Measurements from ENCODE around the gene ADCK1.

Gene ADCK1

GRCh38 chr14:77961847-77962580 is 162.1 kb downstream of the ADCK1 start:
- TF ChIP-seq CTCF (conservative IDR thresholded peaks at IDR 0.05), result no peak

GRCh38 chr14:77962731-77963520 is 163.0 kb downstream of the ADCK1 start:
- no peak overlapping the region for H3K27ac ChIP-seq
- TF ChIP-seq CTCF (conservative IDR thresholded peaks at IDR 0.05), result no peak

More at GRCh38 chr14:77961847-77962580, 162.1 kb downstream of the ADCK1 start:
- no peak overlapping the region for H3K27ac ChIP-seq

GRCh38 chr14:77964586-77964985 is 164.7 kb downstream of the ADCK1 start:
- no peak for TF ChIP-seq CTCF (conservative IDR thresholded peaks at IDR 0.05)
- H3K27ac ChIP-seq, result no peak overlapping the region

GRCh38 chr14:77965050-77965449 is 165.1 kb downstream of the ADCK1 start:
- H3K27ac ChIP-seq, result peak overlapping the region; percentile 58; the same call in 1 of the 2 replicates

GRCh38 chr14:77965919-77966435 is 166.1 kb downstream of the ADCK1 start:
- H3K27ac ChIP-seq, result peak overlapping the region; percentile 58
- TF ChIP-seq CTCF (conservative IDR thresholded peaks at IDR 0.05), result 0 out of 2 replicates have a peak, but pooled peaks have one; percentile 7

More at GRCh38 chr14:77965050-77965449, 165.1 kb downstream of the ADCK1 start:
- no peak for TF ChIP-seq CTCF (conservative IDR thresholded peaks at IDR 0.05)

GRCh38 chr14:77967110-77967509 is 167.2 kb downstream of the ADCK1 start:
- TF ChIP-seq CTCF (conservative IDR thresholded peaks at IDR 0.05), result no peak

GRCh38 chr14:77970646-77971045 is 170.7 kb downstream of the ADCK1 start:
- no peak overlapping the region for H3K27ac ChIP-seq
- TF ChIP-seq CTCF (conservative IDR thresholded peaks at IDR 0.05), result no peak

More at GRCh38 chr14:77967110-77967509, 167.2 kb downstream of the ADCK1 start:
- H3K27ac ChIP-seq, result no peak overlapping the region

Measured in VCaP (cell line).